GM12864 (cell line): ENCODE measurements around the gene TRIM38.

ENCODE experiments used
- DNase-seq: peaks from one replicate; pipeline ENCODE4 v3.0.0-alpha.2; 2011; ENCODE audit warnings: low read depth
- H3K4me3 ChIP-seq: 2 replicates; pipeline ENCODE4 v1.5.1; 2011; ENCODE audit warnings: mild to moderate bottlenecking, low read depth, low read length, control low read depth
- TF ChIP-seq, protein P1 (sequence below): IDR thresholded peaks from 2 replicates; pipeline ENCODE4 v1.5.1; 2011; ENCODE audit warnings: low read depth, mild to moderate bottlenecking, moderate library complexity, low read length, control low read depth, inconsistent platforms; ENCODE audit errors: missing control alignments

Gene TRIM38

DNA sequence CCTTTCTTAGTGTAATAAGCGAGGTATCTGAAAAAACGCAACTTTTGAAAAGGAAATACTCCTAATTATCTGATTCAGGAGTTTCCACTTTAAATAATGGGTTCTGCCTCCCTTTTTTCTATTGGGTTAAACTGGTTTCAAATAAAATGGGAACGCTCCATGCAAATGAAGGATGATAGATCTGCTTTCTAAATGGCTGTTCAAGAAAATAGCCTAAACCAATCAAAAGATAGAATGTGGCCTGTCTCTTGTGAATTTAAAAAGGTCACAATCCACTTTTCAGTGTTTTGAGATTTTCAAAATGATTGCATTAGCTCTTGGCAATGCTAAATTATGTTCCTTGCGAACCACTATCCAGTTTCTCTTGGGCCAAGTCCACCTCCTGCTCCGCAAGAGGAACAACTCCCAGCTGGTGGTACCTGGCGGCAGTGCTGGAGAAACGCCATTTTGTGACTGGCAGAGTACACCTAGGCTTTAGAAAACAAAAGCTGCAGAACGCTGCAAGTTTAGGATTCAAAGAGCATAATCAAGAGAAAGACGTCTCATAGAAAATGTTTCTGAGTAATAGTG lies 56.7 kb downstream of the TRIM38 start:
- no peak overlapping the region for H3K4me3 ChIP-seq
- no peak for DNase-seq
- TF ChIP-seq, protein P1, sequence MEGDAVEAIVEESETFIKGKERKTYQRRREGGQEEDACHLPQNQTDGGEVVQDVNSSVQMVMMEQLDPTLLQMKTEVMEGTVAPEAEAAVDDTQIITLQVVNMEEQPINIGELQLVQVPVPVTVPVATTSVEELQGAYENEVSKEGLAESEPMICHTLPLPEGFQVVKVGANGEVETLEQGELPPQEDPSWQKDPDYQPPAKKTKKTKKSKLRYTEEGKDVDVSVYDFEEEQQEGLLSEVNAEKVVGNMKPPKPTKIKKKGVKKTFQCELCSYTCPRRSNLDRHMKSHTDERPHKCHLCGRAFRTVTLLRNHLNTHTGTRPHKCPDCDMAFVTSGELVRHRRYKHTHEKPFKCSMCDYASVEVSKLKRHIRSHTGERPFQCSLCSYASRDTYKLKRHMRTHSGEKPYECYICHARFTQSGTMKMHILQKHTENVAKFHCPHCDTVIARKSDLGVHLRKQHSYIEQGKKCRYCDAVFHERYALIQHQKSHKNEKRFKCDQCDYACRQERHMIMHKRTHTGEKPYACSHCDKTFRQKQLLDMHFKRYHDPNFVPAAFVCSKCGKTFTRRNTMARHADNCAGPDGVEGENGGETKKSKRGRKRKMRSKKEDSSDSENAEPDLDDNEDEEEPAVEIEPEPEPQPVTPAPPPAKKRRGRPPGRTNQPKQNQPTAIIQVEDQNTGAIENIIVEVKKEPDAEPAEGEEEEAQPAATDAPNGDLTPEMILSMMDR: no peak

DNA sequence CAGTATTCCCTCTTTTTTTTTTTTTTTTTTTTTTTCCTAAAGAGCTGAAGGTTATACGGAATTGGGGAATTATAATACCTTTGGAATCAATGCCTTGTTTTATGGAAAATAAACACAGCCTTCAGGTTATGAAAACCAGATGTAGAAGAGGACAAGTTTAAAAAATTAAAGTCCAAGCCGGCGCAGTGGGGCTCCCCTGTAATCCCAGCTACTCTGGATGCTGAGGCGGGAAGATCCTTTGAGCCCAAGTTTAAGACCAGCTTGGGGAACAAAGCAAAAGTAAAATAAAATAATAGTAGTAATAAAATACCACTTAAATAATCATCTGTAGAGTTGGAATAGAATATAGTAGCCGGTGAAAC lies 57.3 kb downstream of the TRIM38 start:
- TF ChIP-seq, protein P1: no peak
- DNase-seq: no peak
- H3K4me3 ChIP-seq: no peak overlapping the region; the same call in 1 of the 2 replicates

- DNase-seq: peak; percentile 90
- peak overlapping the region; percentile 62 for H3K4me3 ChIP-seq
- TF ChIP-seq, protein P1: no peak
These were observed 57.9 kb downstream of the TRIM38 start for GRCh38 chr6:26020329-26021000.

DNA sequence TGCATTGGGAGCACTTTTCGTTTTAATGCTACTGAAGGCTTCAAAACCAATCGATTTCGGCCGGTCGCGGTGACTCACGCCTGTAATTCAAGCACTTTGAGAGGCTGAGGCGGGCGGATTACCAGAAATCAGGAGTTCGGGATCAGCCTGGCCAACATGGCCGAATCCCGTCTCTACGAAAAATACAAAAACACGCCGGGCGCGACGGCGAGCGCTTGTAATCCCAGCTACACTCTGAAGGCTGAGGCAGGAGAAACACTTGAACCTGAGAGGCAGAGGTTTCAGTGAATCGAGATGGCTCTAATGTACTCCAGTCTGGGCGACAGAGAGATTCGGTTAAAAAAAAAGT lies 58.4 kb downstream of the TRIM38 start:
- DNase-seq: no peak
- TF ChIP-seq, protein P1: no peak
- peak overlapping the region; percentile 62 for H3K4me3 ChIP-seq

DNA sequence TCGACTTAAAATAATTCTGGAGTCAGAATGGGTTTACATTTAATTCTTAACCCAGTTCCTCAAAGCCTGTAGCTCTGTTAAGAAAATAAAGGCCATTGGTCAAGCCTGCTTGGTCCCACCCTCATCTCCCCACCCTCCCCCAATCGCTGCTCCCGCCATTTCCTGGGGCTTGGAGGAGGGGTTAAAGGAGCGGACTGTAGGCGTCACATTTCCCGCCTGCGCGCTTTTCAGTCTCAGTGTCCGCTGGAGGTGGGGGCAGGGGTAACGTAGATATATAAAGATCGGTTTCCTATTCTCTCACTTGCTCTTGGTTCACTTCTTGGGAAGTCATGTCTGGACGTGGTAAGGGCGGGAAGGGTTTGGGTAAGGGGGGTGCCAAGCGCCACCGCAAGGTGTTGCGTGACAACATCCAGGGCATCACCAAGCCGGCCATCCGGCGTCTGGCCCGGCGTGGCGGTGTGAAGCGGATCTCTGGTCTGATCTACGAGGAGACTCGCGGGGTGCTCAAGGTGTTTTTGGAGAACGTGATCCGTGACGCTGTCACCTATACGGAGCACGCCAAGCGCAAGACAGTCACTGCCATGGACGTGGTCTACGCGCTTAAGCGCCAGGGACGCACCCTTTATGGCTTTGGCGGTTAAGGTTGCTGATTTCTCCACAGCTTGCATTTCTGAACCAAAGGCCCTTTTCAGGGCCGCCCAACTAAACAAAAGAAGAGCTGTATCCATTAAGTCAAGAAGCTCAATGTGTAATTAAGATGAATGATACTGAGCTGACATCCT lies 58.9 kb downstream of the TRIM38 start:
- DNase-seq: peak; percentile 90
- peak overlapping the region; percentile 65 for H3K4me3 ChIP-seq
- TF ChIP-seq, protein P1: no peak

- TF ChIP-seq, protein P1: no peak
These were observed 59.5 kb downstream of the TRIM38 start for GRCh38 chr6:26022132-26022472.

More at GRCh38 chr6:26022132-26022472, 59.5 kb downstream of the TRIM38 start:
- no peak for DNase-seq
- peak overlapping the region; percentile 65 for H3K4me3 ChIP-seq
